Measurements from ENCODE around the gene SCUBE1.

Gene SCUBE1

DNA sequence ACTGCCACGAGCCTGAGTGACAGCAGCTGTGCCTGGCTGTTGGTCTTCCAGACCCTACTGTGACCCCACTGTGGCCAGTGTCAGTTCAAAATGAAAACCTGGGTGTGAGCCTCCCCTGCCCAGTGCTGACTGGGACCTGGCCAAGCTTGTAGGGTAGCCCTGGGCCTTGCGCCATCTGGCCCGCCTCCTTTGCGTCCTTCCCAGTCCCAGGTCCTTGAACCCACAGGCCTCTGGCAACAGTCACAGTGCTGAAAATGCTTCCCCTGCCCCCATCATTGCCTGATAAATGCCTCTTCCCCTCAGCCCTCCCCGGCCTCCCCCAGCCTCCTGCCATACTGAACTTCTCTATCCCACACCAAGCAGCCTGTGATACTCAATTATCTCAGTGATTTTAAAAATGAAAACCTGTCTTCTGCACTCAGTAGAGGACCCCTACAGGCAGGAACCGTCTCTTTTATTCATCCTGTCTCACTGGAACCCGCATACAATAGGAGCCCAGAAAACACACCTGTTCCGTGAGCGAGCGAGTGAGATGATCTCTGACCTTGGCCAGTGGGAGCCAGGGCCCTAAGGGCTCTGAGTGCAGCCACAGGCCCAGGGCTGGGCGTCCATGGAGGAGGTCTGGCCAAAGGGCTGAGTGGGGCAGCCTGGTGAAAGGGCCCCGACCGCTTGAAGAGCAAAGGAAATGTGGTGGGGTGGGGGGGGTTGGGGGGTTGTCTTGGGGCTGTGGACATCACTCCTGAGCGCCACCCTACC lies 106.6 kb downstream of the SCUBE1 start:
- DNase-seq (ENCODE audit: low spot score) = no peak

DNA sequence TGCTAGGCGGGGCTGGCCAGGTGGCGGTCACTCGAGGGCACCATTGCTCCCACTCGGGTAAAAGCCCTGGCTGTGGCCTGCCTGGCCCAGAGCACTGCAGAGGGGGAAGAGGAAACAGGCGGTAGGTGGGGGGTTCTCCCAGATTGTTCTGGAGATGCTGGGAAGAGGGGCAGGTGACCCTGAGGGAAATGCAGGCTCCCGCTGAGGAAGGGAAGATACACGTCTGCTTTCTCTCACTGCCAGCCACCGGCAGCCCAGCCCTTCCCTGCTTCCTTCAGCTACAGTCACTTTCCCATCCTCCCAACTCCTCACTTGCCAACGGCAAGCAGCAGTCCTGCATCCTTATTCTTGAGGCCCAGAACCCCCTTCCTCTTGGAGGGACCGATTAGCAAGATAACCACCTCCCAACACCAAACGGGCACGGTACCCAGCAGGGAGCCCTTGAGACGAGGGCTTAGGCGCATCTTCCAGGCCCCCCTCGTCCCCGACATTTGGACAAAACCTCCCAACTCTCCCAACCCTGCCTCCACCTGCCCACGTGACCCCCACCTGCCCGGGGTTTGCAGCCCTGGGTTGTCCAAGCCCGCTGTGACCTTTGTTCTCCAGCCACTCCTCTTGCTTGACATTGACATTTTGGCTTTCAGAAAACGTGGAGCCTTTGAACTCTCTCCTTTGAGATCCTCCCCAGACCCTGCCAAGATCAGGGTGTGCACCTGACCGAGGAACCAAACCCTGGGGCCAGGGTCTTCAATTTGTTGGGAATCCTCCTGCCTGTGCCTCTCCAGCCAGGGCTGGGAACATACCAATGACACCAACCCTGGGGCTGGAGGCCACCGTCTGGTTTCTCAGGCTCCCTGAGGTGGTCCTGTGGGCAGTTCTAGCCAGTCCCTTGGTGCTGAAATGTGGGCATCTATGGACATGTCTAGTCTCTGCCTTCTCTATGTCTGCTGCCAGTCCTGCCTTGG lies 107.4 kb downstream of the SCUBE1 start:
- DNase-seq (ENCODE audit: low spot score) = no peak

- no peak for DNase-seq (ENCODE audit: low spot score)
Observed at GRCh38 chr22:43234264-43234988, 108.7 kb downstream of the SCUBE1 start.

- DNase-seq (ENCODE audit: low spot score) = no peak
Observed at GRCh38 chr22:43233529-43233928, 109.6 kb downstream of the SCUBE1 start.

- no peak for DNase-seq (ENCODE audit: low spot score)
Observed at GRCh38 chr22:43232445-43232844, 110.7 kb downstream of the SCUBE1 start.

GRCh38 chr22:43231724-43232034 lies 111.5 kb downstream of the SCUBE1 start:
- DNase-seq (ENCODE audit: low spot score) = no peak

DNA sequence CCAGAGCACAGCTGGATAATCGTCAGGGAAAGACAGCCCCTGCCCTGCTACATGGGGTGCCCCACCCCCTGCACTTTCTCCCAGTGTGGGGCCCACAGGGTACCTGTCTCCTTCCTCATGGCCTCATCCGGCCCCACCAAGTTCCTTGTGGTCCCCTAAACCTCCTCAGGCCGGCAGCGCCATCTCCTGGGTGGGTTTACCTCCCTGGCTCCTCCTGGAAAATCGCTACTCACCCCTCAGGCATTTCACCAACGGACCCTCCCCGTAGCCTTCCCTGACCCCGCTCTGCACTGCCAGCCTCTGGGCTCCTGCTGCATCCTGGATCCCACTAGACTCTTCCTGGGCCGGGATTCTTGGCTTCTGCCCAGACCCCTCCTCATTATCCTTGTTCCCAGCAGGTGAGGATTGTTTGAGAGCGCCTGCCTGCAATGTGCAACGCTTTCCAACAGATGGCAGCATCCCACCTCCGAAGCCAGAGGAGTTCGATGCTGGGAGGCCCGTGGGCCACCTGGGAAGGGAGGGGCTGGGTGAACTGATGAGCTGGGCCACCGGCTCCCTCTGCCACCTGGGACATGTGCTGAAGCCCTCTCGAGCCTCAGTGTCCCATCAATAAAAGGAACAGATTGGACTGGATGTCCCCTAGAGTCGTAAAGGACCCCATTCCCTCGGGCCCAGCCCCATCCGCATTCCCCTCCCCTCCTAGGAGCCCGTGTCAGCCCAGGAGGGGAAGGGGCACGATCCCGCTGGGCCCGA lies 112.0 kb downstream of the SCUBE1 start:
- peak; percentile 14 for DNase-seq (ENCODE audit: low spot score)

DNA sequence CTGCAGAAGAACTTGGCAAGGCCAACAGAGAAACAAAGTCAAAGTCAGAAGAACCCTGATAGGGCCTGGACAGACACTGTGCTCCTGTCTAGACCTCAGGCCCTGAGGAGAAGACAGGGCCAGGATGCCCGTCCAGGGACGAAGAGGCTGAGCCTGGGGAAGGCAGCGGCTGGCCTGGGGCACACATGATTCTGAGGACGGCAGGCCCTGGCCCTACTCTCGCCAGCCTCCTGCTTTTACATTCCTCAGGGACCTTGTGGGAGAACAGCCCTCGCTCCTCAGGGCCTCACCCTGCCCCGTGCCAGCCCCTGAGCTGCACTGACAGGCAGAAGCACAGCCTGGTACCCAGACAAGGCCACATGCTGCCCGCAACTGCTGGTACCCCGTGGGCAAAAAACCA lies 112.6 kb downstream of the SCUBE1 start:
- DNase-seq (ENCODE audit: low spot score) = no peak

DNA sequence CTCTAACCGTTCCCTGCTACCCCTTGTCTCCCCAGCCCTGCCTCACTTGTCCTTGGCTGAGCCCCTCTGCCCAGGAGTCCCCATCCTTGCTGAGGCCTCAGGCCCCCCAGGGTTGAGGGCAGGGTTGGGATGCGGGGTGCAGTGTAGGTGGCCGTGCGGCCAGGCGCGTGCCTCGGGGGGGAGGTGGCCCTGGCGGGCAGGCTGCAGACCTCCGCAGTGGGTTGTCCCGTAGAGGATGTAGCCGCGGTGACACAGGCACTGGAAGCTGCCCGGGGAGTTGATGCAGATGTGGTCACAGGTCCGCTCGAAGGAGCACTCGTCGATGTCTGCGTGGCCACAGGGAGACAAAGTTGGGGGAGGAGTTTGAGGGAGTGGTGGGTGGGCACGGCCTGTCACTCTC lies 114.3 kb downstream of the SCUBE1 start:
- DNase-seq (ENCODE audit: low spot score) = no peak

DNA sequence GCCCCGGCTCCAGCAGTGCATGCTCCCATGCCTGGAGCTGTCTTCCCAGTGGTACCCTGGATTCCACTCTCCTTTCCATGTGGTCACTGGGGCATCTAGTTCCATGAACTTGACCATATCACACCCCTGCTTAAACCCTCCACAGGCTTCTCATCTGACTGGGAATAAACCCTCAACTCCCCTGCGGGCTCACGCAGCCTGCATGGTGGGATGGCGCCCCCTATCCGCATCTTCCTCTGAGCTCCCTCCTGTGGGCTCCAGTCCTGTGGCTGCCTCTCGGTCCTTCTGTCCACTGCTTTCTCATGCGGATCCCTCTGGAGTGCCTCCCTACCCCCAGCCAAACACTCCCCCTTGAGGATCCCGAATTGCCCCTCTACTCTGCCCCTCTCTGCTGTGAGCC lies 114.8 kb downstream of the SCUBE1 start:
- DNase-seq (ENCODE audit: low spot score) = no peak

GRCh38 chr22:43227239-43227630 lies 115.9 kb downstream of the SCUBE1 start:
- no peak for DNase-seq (ENCODE audit: low spot score)

DNA sequence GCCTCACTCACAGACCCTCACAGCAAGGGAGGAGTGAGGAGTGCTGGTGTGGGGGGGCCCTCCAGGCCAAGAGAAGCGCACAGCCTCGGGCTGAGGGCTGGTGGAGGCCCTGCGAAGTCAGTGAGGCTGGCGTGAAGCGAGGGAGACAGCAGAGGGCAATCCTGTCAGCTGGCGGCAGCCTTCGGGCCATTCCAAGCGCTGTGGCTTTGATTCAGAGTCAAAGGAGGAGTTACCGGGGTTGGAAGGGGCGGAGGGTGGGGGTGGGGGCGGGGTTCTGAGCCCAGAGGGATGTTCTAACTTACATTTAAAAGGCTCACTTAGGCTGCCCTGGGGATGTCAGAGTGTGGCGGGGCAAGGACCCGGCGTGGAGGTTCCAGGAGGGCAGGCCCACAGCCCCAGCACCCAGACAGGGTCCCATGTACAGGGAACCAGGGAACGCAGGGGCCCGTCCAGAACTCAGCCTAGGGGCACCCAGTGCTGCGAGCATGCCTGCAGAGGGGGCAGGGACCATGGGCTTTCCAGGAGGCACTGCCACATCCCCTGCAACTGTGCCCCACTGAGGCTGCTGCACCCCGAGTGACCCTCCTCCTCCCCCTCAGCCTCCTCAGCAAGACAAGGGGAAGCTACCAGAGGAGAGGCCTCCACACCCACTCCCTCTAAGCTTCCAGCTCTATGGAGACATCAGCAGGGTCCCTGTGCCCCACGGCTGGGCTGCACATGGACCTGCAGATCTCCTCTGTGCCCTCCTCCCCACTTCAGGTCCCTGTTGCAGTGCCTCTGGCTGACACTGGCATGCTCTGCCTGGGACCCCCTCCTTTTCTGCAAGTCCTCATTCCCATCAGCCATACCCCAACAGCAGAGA lies 116.6 kb downstream of the SCUBE1 start:
- no peak for DNase-seq (ENCODE audit: low spot score)

- DNase-seq (ENCODE audit: low spot score) = no peak
Observed at GRCh38 chr22:43225609-43226008, 117.6 kb downstream of the SCUBE1 start.

DNA sequence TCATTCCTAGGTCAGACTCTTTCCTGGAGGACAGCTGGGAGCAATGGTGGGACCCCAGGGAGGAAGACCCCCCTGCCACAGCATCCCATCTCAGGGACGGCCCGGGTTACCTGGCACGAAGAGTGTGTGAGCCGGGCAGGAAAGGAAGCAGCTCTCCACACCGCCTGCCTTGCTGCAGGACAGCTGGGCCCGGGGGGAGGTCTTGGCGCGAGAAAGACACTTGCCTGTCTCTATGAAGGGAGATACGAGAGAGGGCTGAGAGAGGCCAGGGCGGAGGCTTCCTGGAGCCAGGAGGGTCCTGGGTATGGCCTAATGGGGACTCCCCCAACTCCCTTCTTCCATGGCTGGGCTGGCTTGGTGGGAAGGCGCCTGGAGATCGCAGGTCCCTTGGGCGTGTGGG lies 120.2 kb downstream of the SCUBE1 start:
- no peak for DNase-seq (ENCODE audit: low spot score)

DNA sequence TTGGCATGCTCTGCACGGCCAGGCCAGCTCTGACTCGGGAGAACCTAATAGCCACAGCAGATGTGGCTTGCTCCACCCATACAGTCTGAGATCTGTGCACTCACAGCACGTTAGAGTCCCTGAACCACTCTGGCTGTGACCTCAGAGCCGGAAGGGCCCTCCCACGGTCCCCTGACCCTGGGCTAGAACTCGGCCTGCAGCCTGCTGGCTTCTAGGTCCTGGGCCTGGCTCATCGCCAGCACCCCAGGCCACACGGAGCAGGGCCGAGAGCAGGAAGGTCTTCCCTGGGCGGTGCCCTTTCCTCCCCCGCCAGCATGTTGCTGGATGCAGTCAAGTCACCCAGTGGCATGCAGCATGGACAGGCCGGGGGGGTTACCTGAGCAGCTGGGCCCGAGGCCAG lies 120.9 kb downstream of the SCUBE1 start:
- no peak for DNase-seq (ENCODE audit: low spot score)

GRCh38 chr22:43220625-43221380 lies 122.4 kb downstream of the SCUBE1 start:
- no peak for DNase-seq (ENCODE audit: low spot score)

DNA sequence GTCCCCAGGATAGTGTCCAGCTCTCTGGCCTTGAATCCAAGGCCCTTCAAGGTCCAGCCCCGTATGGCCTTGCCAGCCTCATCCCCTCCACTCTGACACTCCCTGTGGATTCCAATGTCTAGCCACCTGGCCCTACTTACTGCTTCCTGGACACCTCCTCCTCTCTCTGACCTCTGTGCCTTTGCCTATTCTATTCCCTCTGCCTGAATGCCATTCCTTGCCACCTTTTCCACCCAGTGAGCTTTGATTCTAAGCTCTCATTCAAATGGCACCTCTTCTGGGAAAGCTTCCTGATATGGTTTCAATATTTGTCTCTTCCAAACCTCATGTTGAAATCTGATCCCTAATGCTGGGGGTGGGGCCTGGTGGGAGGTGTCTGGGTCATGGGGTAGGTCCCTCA lies 124.4 kb downstream of the SCUBE1 start:
- DNase-seq (ENCODE audit: low spot score) = no peak

GRCh38 chr22:43217285-43218030 lies 125.7 kb downstream of the SCUBE1 start:
- no peak for DNase-seq (ENCODE audit: low spot score)

- DNase-seq (ENCODE audit: low spot score) = no peak
Observed at GRCh38 chr22:43216738-43217137, 126.4 kb downstream of the SCUBE1 start.

DNA sequence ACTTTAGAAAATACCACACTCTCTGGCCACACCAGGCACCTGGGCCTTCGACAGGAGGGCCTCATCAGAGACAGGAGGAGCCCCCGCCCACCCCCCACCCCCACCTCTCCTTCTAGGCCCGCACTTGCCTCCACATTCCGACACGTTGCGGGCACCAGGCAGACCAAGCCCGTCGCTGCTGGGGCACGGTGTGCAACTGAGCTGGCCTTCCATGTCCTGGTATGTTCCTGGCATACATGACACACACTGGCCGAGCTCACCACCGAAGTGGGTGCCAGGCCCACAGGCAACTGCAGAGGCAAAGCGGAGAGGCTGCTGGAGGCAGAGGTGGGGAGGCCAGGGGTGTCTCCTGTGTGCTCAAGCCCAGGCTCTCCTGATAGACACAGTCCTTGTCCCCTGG lies 129.2 kb downstream of the SCUBE1 start:
- no peak for DNase-seq (ENCODE audit: low spot score)
